Testis (tissue), 2 donors: ENCODE measurements around the gene SYT8.

Experiments
- CTCF ChIP-seq, 3 experiments: fragments of 450-650 bp in 2 of 3; fragments of 200-600 bp in 1 of 3; sonication (generic) in 1 of 3; IDR thresholded peaks; one replicate each; pipeline ENCODE4 v1.5.1; 2016 to 2019; ENCODE audit warnings: antibody characterized with exemption in 3 of 3, mild to moderate bottlenecking in 2 of 3, moderate library complexity in 1 of 3
- POLR2A ChIP-seq: fragments of 450-650 bp; IDR thresholded peaks from one replicate; pipeline ENCODE4 v1.6.1; 2017; ENCODE audit warnings: antibody characterized with exemption, mild to moderate bottlenecking, moderate library complexity

GRCh38 chr11:1880746-1881441 is 46.1 kb downstream of the SYT8 start:
- TF ChIP-seq CTCF (IDR thresholded peaks at IDR 0.05) (no peak), POLR2A (no peak)
